ENCODE measurements around the gene USP47. TPM values are rescaled to one million over a fixed set of nuclear protein-coding genes. Genes with fewer than 3 reads are reported as not detected.

USP47 gene
- total and polyA plus RNA-seq, 2 of the 13 experiments (the other 11 are each of a cell fraction or from before 2014, with no cell fraction given), result 12.2 to 52.7 TPM

DNA sequence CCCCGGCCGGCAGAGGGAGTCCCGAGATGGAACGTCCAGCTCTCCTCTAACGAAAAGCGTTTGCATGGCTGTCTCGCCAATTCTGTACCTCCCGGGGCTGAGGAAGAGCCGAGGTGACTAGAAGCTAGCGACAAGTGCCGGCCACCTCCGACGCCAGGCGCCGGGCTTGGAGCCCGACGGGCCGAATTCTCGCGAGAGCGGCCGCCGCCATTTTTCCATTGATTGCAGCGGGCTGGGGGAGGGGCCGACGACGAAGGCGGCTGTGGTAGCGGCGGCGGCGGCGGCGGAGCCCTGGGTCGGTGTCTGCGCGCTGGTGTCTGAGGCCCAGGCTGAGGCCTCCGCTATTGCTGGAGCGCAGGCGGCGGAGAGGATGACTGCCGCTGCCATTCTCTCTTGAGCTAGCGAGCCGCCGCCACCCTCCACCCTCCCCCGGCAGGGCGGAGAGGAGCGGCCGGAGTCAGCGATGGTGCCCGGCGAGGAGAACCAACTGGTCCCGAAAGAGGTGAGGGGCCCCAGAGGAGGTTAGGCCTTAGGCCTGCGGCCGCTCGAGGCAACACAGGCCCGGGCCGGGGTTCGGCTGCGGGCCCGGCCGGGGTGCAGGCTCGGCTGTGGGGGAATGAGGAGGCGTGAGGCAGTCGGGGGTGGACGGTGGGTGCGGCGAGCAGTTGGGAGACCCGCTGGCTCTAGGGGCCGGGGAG, at the start of gene USP47 (continued):
- TF ChIP-seq, protein P1, sequence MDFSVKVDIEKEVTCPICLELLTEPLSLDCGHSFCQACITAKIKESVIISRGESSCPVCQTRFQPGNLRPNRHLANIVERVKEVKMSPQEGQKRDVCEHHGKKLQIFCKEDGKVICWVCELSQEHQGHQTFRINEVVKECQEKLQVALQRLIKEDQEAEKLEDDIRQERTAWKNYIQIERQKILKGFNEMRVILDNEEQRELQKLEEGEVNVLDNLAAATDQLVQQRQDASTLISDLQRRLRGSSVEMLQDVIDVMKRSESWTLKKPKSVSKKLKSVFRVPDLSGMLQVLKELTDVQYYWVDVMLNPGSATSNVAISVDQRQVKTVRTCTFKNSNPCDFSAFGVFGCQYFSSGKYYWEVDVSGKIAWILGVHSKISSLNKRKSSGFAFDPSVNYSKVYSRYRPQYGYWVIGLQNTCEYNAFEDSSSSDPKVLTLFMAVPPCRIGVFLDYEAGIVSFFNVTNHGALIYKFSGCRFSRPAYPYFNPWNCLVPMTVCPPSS (IDR thresholded peaks at IDR 0.05), result no peak
- TF ChIP-seq YY1 (IDR thresholded peaks at IDR 0.05; ENCODE audit: insufficient read depth, insufficient replicate concordance, low read depth, low read length), result peak; percentile 99
- TF ChIP-seq BORCS8-MEF2B (CRISPR knock-in tag; IDR thresholded peaks at IDR 0.05), result no peak
- TF ChIP-seq ZNF20 (CRISPR knock-in tag; IDR thresholded peaks at IDR 0.05), result peak; percentile 93; the same call in 1 of the 2 replicates
- no peak for TF ChIP-seq TCF7 (IDR thresholded peaks at IDR 0.05; ENCODE audit: low read depth)
- no peak for TF ChIP-seq ISX (CRISPR knock-in tag; conservative IDR thresholded peaks at IDR 0.05)
- TF ChIP-seq ZNF160 (CRISPR knock-in tag; IDR thresholded peaks at IDR 0.05), result peak; percentile 47; the same call in 1 of the 2 replicates
- TF ChIP-seq MYC (CRISPR knock-in tag; IDR thresholded peaks at IDR 0.05; ENCODE audit: borderline replicate concordance), result peak; percentile 65; the same call in 1 of the 2 replicates
- TF ChIP-seq, protein P2, sequence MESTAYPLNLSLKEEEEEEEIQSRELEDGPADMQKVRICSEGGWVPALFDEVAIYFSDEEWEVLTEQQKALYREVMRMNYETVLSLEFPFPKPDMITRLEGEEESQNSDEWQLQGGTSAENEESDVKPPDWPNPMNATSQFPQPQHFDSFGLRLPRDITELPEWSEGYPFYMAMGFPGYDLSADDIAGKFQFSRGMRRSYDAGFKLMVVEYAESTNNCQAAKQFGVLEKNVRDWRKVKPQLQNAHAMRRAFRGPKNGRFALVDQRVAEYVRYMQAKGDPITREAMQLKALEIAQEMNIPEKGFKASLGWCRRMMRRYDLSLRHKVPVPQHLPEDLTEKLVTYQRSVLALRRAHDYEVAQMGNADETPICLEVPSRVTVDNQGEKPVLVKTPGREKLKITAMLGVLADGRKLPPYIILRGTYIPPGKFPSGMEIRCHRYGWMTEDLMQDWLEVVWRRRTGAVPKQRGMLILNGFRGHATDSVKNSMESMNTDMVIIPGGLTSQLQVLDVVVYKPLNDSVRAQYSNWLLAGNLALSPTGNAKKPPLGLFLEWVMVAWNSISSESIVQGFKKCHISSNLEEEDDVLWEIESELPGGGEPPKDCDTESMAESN (CRISPR knock-in tag; conservative IDR thresholded peaks at IDR 0.05), result peak; percentile 80; the same call in 1 of the 2 replicates
- peak; percentile 96 for TF ChIP-seq RARG (CRISPR knock-in tag; IDR thresholded peaks at IDR 0.05; ENCODE audit: low read depth)
- 0 out of 2 replicates have a peak, but pooled peaks have one; percentile 13 for TF ChIP-seq ZNF441 (CRISPR knock-in tag; IDR thresholded peaks at IDR 0.05; ENCODE audit: borderline replicate concordance)
- TF ChIP-seq, protein P3, sequence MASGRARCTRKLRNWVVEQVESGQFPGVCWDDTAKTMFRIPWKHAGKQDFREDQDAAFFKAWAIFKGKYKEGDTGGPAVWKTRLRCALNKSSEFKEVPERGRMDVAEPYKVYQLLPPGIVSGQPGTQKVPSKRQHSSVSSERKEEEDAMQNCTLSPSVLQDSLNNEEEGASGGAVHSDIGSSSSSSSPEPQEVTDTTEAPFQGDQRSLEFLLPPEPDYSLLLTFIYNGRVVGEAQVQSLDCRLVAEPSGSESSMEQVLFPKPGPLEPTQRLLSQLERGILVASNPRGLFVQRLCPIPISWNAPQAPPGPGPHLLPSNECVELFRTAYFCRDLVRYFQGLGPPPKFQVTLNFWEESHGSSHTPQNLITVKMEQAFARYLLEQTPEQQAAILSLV (CRISPR knock-in tag; IDR thresholded peaks at IDR 0.05; ENCODE audit: borderline replicate concordance), result peak; percentile 40; the same call in 1 of the 2 replicates
- no peak for TF ChIP-seq RELA (CRISPR knock-in tag; IDR thresholded peaks at IDR 0.05)
- no peak for TF ChIP-seq ZNF703 (CRISPR knock-in tag; IDR thresholded peaks at IDR 0.05; ENCODE audit: borderline replicate concordance)
- no peak for TF ChIP-seq ZNF264 (CRISPR knock-in tag; IDR thresholded peaks at IDR 0.05)
- TF ChIP-seq EZH2 (conservative IDR thresholded peaks at IDR 0.05; ENCODE audit: low read depth, low read length), result no peak
